ENCODE data around the gene HOXC12.

The HOXC12 gene

DNA sequence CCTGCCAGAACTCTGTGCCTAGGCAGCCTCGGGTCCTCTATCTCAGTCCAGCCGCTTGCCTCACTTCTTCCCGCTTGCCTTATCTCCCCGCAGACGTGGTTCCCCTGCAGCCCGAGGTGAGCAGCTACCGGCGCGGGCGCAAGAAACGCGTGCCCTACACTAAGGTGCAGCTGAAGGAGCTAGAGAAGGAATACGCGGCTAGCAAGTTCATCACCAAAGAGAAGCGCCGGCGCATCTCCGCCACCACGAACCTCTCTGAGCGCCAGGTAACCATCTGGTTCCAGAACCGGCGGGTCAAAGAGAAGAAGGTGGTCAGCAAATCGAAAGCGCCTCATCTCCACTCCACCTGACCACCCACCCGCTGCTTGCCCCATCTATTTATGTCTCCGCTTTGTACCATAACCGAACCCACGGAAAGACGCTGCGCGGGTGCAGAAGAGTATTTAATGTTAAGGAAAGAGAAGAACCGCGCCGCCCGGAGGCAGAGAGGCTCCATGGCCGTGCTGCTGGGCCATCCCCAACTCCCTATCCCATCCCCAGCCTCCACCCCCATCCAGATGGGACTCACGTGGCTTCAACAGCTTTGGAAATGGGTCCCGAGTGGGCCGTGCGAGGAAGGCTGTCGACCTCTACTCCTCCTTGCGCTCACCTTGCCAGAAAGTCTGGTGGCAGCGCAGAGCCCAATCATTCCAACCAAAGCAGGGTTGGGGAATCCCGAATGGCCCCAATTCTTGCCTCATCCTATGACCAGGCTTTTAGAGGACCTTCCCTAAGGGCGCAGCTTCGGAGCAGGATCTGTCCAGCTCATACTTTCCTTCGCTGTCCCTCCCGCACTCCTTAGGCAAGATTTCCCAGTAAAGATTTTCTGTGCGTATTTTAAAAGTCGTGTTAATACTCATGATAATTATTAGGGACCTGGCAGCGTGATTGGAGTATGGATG is 9.5 kb upstream of the HOXC12 start:
- Histone ChIP-seq H3K4me3 (ENCODE audit: low read length) (no peak overlapping the region), H3K27me3 (ENCODE audit: control insufficient read depth, insufficient read depth, low read length) (peaks cover 94% of the 10 kb centered on the region), H3K9me3 (ENCODE audit: control insufficient read depth, low read length) (no peaks in the 10 kb centered on the region), H3K9ac (ENCODE audit: low read length) (no peak overlapping the region), H3K4me1 (ENCODE audit: control insufficient read depth, insufficient read depth, low read length) (no peaks in the 10 kb centered on the region), H3K36me3 (ENCODE audit: control insufficient read depth, insufficient read depth, low read length) (no peaks in the 10 kb centered on the region)

DNA sequence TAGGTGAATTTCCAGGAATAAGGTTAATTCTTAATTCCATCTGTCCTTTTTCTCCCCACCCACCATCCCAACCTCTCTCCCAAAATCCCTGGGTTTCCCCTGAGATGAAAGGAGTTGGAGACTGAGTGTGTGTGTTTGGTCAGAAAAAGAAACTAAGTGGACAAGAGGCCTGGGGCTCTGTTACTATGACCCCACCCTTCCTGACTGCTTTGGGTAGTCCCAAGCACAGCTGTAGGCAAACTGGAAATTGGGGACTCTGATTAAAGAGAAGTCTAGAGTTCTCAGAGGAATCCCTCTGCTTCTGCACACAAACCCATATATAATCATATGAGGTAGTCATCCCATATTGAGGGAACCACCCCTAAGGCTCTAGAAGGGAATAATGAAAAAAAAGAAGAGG is 7.0 kb upstream of the HOXC12 start:
- no peak overlapping the region for H3K4me3 ChIP-seq (ENCODE audit: low read length)
- no peak overlapping the region for H3K9ac ChIP-seq (ENCODE audit: low read length)
- H3K36me3 ChIP-seq (ENCODE audit: control insufficient read depth, insufficient read depth, low read length), result no peaks in the 10 kb centered on the region
- H3K27me3 ChIP-seq (ENCODE audit: control insufficient read depth, insufficient read depth, low read length), result peaks cover 98% of the 10 kb centered on the region
- no peaks in the 10 kb centered on the region for H3K9me3 ChIP-seq (ENCODE audit: control insufficient read depth, low read length)
- no peaks in the 10 kb centered on the region for H3K4me1 ChIP-seq (ENCODE audit: control insufficient read depth, insufficient read depth, low read length)

DNA sequence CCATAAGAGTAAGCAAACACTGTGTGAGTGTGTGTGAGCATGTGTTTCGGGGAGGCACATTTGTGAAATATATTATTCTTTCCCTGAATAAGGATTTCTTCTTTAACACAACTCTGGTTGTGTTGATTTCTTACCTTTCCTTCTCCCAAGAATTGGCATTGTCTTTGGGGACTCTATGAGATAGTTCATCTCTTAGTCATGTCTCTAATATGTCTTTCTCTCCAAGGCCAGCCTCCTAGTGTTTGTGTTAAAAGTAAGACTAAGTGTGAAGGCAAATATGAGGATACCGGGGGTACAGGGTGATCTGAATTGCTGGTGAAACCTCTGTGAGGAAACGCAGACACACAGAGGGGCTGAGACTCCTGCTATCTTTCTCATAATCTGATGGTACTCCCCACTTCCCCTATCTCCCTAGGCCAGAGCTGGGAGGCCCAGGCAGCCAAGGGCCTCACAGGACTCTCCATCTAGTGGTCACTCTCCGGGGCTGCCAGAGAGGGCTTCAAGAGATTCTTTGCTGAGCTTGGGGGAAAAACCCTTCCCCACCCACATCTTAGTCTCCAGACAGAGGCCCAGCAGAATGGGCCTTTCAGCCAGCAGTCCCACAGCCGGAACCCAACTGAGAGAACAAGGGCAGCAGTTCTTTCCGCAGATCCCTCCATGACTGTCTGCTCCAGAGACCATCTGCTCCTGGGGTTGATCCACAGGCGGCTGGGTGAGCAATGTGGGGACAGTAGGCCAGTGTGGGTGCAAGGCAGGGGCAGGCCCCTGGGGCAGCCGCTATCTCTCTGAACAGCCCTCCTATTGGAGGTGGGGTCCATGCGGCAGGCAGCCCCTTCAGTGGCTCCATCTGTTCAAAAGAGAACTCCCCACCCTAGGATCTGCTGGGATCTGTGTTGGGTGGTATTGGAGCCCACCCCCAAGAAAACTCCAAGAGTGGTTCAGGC is 5.8 kb upstream of the HOXC12 start:
- Histone ChIP-seq H3K4me3 (ENCODE audit: low read length) (no peak overlapping the region), H3K9ac (ENCODE audit: low read length) (no peak overlapping the region), H3K4me1 (ENCODE audit: control insufficient read depth, insufficient read depth, low read length) (no peaks in the 10 kb centered on the region), H3K9me3 (ENCODE audit: control insufficient read depth, low read length) (no peaks in the 10 kb centered on the region), H3K36me3 (ENCODE audit: control insufficient read depth, insufficient read depth, low read length) (no peaks in the 10 kb centered on the region), H3K27me3 (ENCODE audit: control insufficient read depth, insufficient read depth, low read length) (peaks cover 98% of the 10 kb centered on the region)

GRCh38 chr12:53949631-53950436 is 4.9 kb upstream of the HOXC12 start:
- Histone ChIP-seq H3K9me3 (ENCODE audit: control insufficient read depth, low read length) (no peaks in the 10 kb centered on the region), H3K4me3 (ENCODE audit: low read length) (no peak overlapping the region), H3K36me3 (ENCODE audit: control insufficient read depth, insufficient read depth, low read length) (no peaks in the 10 kb centered on the region), H3K27me3 (ENCODE audit: control insufficient read depth, insufficient read depth, low read length) (peaks cover 98% of the 10 kb centered on the region), H3K9ac (ENCODE audit: low read length) (no peak overlapping the region), H3K4me1 (ENCODE audit: control insufficient read depth, insufficient read depth, low read length) (peaks cover 2% of the 10 kb centered on the region)

DNA sequence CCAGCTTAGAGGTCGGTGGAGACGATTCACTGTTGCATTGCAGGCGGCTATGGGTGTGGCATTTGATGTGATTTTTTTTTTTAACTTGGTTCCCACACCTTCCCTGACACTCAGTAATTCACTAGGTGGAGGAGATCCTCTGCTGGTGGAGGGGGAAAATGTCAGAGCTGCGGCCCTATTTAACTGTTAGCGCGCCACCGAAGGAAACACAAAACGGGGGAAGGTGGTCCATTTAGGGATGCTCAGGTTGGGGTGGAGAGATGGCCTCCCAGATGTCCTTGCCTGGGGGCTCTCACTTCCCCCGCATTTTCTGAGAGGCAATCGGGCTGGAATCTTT is 4.3 kb upstream of the HOXC12 start:
- Histone ChIP-seq H3K9ac (ENCODE audit: low read length) (no peak overlapping the region), H3K4me3 (ENCODE audit: low read length) (no peak overlapping the region), H3K9me3 (ENCODE audit: control insufficient read depth, low read length) (no peaks in the 10 kb centered on the region), H3K36me3 (ENCODE audit: control insufficient read depth, insufficient read depth, low read length) (no peaks in the 10 kb centered on the region), H3K27me3 (ENCODE audit: control insufficient read depth, insufficient read depth, low read length) (peaks cover 98% of the 10 kb centered on the region), H3K4me1 (ENCODE audit: control insufficient read depth, insufficient read depth, low read length) (peaks cover 3% of the 10 kb centered on the region)

DNA sequence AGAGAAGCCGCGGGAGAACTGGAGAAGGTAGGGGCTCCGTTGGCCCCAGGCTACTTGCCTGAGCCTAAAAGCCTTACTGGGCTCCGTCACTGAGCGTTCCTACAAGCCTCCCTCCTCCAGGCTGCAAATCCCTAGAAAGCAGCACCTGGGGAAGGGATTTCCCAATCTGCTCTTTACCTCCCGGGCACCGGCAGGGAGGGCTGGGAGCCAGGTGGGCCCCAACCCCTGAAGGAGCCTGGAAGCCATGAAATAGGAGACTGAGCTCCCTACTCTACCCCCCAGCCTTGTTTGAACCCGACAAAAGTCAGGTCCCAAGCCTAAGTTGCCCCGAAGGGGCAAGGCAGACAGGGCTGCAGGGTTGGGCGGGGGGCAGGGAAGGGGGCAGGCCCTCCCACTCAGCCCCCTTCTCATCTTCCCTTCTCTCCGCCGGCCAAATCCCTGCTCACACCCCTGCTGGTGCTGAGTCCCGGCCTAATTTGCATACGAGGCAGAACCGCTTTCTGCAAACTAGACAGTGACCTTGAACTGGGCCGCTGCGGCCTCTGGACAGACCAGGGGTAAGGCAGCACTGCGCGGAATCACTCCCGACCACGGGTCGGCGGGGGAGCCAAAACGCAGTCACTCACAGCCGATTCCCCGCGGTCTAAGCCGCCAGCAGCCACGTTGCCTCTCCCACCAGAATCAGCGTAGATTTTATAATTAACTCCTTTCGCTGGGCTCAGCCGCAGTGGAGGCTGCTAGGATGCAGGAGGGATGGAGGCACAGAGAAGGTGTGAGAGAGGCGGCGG is 3.7 kb upstream of the HOXC12 start:
- H3K27me3 ChIP-seq (ENCODE audit: control insufficient read depth, insufficient read depth, low read length), result peaks cover 98% of the 10 kb centered on the region
- peaks cover 3% of the 10 kb centered on the region for H3K4me1 ChIP-seq (ENCODE audit: control insufficient read depth, insufficient read depth, low read length)
- no peak overlapping the region for H3K4me3 ChIP-seq (ENCODE audit: low read length)
- H3K9me3 ChIP-seq (ENCODE audit: control insufficient read depth, low read length), result no peaks in the 10 kb centered on the region
- H3K36me3 ChIP-seq (ENCODE audit: control insufficient read depth, insufficient read depth, low read length), result no peaks in the 10 kb centered on the region
- no peak overlapping the region for H3K9ac ChIP-seq (ENCODE audit: low read length)

GRCh38 chr12:53951577-53952334 is 2.9 kb upstream of the HOXC12 start:
- Histone ChIP-seq H3K36me3 (ENCODE audit: control insufficient read depth, insufficient read depth, low read length) (no peaks in the 10 kb centered on the region), H3K4me1 (ENCODE audit: control insufficient read depth, insufficient read depth, low read length) (peaks cover 3% of the 10 kb centered on the region), H3K9ac (ENCODE audit: low read length) (no peak overlapping the region), H3K4me3 (ENCODE audit: low read length) (no peak overlapping the region), H3K9me3 (ENCODE audit: control insufficient read depth, low read length) (no peaks in the 10 kb centered on the region), H3K27me3 (ENCODE audit: control insufficient read depth, insufficient read depth, low read length) (peaks cover 99% of the 10 kb centered on the region)

GRCh38 chr12:53952335-53952694 is 2.4 kb upstream of the HOXC12 start:
- H3K9me3 ChIP-seq (ENCODE audit: control insufficient read depth, low read length), result no peaks in the 10 kb centered on the region
- H3K4me1 ChIP-seq (ENCODE audit: control insufficient read depth, insufficient read depth, low read length), result peaks cover 3% of the 10 kb centered on the region
- H3K9ac ChIP-seq (ENCODE audit: low read length), result no peak overlapping the region
- no peak overlapping the region for H3K4me3 ChIP-seq (ENCODE audit: low read length)
- H3K36me3 ChIP-seq (ENCODE audit: control insufficient read depth, insufficient read depth, low read length), result no peaks in the 10 kb centered on the region
- peaks cover 100% of the 10 kb centered on the region for H3K27me3 ChIP-seq (ENCODE audit: control insufficient read depth, insufficient read depth, low read length)

DNA sequence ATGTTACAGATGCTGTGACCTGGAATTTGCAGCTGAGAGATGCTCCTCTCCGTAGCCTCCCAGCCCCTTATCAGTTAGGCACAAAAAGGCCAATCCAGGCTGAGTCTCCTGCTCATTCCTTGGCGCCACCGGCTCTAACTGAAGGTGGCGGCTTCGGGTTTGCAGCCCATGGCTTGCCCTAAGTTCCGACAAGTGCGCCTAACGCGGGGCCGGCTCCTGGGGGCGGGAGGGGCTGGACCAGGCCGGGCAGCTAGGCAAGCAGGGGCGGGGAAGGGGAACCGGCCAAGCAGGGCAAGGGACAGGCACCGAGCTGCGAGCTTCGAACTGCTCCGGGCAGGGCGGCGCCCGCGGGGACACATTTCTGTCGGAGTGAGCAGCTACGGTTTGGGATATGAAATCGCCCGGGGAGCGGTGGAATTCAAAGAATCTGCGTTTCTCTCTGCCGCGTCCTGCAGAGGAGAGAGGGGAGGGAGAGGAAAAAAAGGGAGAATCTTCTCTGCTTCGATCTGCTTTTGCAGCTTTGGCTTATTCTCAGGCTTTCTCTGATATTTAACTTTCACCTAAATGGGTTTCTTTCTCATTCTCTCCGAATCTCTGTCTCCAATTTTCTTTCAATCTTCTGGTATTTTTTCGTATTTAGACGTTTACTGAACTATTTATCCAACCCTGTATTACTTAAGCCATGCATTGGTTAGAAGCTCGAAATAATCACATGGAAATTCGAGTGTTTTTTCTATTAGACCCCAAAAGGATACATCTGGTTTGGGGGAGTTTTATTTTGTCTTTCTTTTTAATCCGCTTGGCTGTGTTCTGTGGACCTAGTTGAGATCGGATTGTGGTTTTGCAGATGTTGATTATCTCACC is 1.6 kb upstream of the HOXC12 start:
- H3K4me3 ChIP-seq (ENCODE audit: low read length), result no peak overlapping the region
- peaks cover 100% of the 10 kb centered on the region for H3K27me3 ChIP-seq (ENCODE audit: control insufficient read depth, insufficient read depth, low read length)
- H3K9me3 ChIP-seq (ENCODE audit: control insufficient read depth, low read length), result no peaks in the 10 kb centered on the region
- no peak overlapping the region for H3K9ac ChIP-seq (ENCODE audit: low read length)
- H3K36me3 ChIP-seq (ENCODE audit: control insufficient read depth, insufficient read depth, low read length), result no peaks in the 10 kb centered on the region
- peaks cover 3% of the 10 kb centered on the region for H3K4me1 ChIP-seq (ENCODE audit: control insufficient read depth, insufficient read depth, low read length)
